IPS DF 4.7 (cell line): ENCODE results near the gene C16orf74.

Experiments
- DNase-seq: peaks from one replicate; pipeline ENCODE4 v3.0.0-alpha.2; 2013; ENCODE audit warnings: low spot score; ENCODE audit errors: extremely low read depth

C16orf74 gene

DNA sequence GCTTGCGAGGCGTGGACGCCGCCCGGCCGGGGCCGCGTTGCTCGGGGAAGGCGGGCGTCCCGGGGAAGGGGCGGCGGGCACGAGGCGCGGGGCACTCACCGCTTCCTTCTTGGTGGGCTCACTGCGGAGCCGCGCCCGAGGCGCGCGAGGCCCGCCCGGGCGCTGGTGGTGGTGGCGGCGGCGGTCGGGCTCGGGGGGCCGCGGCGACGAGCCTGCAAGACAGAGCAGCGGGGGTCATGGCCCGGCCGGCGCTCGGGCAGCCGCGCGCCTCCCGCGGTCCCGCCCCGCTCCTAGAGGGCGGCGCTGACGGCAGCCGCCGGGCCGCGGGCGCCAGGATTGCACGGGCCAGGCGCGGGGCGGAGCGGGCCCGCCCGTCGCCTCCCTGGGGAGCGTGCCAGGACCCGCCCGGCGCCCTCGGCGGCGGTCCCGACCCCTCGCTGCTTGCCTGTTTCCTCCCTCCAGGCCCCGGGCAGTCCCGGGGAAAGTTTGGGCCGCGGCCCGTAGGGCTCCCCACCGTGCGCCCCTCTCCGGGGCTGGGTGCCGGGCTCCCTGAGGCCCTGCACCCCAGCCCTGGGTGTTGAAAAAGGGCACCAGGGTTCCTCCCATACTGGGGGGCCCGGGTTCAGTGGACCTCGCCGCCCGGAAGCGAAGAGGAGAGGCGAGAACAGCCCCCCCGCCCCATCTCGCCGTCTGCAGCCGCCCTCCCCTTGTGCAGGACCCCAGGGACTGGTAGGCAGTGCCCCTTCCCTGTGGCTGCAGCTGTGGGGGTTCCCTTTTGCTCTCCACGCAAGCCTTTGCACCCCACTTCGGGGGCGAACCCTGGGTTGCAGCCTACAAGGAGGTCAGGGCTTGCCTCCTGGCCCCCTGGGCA lies at the start of gene C16orf74:
Gene C16orf74, minus strand, starts transcription at position 270 of the 871 bp plus-strand sequence. CDS start 15,879 bp downstream, outside the sequence.
- no peak for DNase-seq

DNA sequence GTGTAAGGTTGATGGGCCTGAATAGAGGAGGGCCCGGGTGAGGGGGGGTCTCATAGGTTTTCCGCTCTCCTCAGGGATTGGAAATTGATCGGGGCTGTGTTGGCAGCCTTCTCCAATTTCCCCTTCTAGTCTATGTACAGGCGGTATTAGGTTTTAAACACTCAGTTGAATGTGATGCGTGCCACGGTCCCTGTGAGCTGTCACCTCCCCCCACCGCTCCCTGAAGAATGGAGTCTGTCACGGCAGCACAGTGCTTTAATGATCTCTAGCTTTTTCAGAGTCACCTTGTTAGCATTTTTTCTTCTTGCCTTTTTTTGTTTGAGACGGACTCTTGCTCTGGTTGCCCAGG lies 49.4 kb upstream of the C16orf74 start:
- no peak for DNase-seq

DNA sequence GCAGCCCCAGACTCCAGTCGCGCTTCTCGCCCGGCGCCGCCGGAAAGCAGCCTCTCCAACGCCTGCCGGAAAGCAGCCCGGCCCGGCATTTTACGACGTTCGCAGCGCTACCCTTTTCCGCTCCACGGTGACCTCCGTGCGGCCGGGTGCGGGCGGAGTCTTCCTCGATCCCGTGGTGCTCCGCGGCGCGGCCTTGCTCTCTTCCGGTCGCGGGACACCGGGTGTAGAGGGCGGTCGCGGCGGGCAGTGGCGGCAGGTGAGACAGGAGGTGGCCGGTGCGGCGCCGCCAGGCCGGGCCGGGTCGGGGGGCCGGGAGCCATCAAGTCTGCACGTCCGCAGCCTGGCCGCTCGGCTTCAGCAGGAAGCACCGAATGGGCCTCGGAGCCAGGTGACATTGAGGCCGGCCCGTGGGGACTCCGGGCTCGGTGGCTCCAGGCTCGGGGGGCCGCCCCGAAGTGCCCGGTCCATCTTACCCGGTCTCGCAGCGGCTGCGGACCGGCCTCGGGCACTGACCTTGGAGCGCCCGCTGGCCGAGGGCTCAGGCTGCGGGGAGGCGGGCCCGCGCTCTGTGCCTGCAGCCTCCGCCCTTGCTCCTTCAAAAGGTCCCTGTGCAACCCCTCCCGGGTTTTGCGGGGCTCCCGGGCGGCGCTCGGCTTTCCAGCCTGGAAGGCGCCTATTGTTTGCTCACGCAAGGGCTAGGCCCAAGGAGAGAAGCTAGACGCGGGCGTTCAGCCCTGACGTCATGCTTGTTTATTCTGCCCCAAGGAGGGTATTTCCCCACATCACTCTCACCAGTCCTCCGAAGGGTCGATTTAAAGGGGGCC lies 48.8 kb upstream of the C16orf74 start, which contains the start of the genes COX4I1 and EMC8:
Gene COX4I1, plus strand, starts transcription at position 199 of the 824 bp plus-strand sequence. CDS start 1,511 bp downstream, outside the sequence.
Gene EMC8, minus strand, starts transcription at position 48 of the 824 bp plus-strand sequence. CDS start 249 bp downstream, outside the sequence.
- peak; percentile 51 for DNase-seq

DNA sequence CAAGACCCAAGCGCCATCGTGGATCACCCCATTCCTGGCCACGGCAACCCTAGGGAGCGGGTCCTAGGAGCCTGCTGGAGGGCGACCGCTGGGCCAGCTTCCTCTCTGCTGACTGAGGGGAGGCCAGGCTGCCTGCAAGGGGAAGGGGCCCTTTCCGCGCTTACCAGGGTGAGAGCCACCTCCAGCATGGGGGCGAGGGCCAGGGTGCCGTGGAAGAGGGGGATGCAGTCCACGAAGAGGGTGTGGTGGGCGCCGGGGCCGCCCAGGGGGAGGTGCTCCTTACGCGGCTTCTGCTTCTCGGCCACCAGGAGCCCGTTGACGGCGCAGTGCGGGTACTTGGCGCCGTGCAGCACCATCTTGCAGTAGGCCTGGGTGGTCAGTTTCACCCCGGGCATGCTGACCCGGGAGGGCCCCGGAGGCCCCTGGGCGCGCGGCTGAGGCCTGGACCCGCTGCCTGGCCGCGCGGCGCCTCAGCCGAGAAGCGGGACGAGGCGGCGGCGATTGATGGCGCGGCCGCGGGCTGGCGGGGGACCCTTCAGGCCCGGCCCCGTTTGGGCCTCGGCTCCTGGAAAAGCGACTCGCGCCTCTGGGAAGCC lies 48.1 kb upstream of the C16orf74 start:
- no peak for DNase-seq

DNA sequence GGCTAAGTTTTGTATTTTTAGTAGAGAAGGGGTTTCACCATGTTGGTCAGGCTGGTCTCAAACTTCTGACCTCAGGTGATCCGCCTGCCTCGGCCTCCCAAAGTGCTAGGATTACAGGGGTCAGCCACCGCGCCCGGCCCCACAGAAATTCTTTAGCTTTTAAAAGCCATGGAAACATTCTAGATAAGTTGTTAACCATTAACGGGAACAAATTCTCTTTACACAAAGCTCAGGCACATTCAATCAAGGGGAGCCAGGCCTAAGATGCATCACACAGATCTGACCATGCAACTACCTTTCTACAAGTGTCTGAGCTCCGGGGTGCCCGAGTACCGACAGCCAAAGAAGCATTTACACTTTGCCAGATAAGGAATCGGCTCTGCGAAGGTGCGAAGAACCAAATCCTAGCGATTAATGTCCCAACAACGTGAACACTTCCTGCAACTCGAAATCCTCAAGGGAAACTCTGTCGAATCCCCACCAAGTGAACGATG lies 47.4 kb upstream of the C16orf74 start:
- DNase-seq: no peak

DNA sequence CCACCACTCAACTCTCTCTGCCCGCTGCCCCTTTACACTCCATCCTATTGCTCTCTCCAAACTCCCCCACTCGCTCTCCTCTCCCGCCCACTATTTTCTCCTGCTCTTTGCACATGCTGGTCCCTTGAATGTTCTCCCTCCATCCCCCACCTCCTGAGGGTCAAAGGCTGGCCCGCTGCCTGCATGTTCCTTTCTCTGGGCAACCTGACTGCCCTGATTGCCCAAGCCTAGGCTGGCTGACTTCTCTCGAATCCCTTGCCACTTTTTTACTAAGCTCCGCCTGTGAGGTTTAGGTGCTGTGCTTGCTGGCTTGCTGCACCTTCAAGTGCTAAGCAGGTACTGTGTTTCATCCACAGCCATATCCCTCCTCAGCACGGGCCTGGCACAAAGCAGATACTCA lies 45.7 kb upstream of the C16orf74 start:
- DNase-seq: no peak

DNA sequence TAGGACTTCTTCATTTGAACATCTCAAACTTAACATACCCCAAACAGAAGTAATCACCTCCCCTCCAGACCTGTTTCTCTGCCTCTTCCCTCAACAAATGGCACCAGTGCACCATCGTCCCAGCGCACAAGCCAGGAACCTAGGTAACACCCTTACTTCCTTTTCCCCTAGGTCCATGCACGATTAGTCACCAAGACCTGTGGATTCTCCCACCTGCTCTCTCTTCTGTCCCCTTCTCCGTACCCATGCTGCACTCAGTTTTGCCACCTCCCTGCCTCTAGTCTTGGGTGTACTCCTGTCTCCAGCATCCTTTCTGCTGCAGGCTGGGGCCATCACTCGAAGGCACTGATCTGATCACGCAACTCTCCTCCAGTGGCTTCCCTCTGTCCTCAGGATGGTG lies 45.3 kb upstream of the C16orf74 start:
- no peak for DNase-seq

DNA sequence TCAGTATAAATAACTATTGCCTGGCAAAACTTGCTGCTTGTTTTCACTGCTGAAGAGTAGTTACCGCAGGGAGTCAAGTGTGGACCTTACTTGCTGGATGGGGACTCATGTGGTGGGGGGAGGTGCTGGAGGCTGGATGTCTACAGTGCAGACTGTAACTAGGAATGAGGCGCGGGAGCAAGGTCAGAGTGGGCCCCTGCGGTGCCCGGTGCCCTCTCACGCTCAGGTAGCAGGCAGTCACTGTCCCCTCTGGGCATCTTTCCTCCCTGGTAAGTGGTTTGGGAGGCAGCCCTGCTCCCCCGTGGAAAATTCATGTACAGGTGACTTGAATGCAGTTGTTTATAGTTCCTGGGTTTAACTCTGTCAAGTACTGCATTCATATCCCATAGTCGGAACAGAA lies 43.8 kb upstream of the C16orf74 start:
- no peak for DNase-seq

DNA sequence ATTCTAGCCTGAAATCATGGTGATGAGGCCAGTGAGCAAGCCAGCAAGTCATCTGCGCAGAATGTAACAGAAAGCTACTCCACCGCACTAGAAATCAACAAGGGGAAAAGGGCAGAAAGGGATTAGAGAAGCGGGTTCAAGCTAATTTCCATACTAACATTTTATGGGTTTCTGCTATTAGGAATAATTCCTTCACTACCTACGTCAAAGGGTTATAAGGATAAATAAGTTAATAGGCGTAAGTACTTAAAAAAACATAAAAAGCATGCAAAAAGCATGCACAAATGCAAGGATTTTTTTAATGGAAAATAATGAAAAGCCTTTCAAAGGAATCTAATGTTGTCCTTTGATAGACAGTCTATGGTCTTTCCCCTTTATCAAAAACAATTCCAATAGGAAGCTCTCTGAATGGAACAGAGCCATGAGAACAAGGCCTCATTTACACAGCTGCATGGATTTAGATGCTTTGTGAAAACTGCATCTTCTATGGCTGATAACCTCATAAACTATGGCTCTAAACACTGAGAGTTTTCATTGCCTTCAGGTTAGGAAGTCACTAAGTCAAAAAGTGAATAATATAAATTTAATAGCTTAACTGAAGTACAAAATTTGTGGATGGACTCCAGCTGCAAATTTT lies 42.9 kb upstream of the C16orf74 start:
- DNase-seq: no peak

DNA sequence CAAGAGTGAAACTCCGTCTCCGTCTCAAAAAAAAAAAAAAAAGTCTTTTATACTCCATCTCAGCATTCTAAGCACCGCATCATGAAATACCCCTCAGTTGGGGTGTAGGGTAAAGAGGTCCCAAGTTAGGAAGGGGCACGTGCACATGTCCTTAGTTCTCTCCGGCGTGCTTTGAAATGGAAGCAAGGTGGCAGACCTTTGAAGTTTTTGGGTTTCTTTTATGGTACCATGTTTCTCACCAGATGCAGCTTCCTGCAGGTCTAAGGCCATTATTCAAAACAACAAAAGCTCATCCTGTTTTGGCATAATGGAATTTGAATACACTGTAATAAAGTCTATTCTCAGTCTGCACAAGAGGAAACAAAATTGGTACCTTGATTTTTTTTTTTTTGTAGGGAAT lies 38.9 kb upstream of the C16orf74 start:
- no peak for DNase-seq

DNA sequence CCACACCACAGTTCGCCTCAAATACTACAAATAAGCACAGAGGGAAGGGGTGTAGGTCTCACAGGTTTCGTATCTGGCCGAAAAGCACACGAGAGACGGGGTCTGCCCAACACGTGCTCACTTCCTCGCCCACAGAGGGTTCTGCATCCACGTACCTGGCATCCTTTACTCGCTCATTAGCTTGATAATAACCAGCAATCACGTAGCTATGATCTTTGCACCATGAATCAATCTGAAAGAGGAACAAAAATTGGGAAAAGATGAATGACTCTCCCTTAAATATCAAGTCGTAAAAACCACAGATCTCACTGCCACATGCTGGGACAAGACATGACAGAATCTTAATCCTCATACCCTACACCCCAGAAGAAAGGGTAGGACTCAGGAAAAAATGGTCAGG lies 37.9 kb upstream of the C16orf74 start:
- DNase-seq: no peak

DNA sequence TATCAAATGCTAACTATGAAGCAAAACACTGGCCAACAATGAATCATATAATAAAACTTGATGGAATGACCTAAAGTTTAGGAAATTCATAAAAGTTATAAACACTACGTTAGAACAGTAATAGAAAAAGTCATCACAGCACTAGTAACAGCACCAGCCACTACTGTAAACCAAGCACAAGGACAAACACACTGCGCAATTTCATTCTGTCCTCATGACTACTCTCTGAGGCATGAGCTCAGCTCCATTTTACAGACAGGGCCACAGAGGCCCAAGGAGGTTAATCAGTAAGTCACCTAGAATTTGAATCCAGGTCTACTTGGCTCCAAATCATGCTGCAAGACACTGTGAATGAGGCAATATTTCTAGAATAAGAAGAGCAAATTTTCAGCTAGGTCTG lies 35.0 kb upstream of the C16orf74 start:
- DNase-seq: no peak

DNA sequence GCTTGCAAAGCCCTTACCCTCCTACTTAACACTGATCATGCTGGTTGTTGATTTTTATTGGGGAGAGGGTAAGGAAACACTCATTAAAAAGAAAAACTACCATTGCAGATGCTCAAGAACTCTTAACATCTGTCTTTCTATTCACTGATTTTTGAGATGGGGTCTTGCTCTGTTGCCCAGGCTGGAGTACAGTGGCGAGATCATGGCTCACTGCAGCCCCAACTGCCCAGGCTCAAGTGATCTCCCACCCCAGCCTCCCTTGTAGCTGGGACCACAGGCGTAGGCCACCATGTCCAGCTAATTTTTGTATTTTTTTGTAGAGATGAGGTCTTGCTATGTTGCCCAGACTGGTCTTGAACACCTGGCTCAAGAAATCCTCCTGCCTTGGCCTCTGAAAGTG lies 33.9 kb upstream of the C16orf74 start:
- no peak for DNase-seq

DNA sequence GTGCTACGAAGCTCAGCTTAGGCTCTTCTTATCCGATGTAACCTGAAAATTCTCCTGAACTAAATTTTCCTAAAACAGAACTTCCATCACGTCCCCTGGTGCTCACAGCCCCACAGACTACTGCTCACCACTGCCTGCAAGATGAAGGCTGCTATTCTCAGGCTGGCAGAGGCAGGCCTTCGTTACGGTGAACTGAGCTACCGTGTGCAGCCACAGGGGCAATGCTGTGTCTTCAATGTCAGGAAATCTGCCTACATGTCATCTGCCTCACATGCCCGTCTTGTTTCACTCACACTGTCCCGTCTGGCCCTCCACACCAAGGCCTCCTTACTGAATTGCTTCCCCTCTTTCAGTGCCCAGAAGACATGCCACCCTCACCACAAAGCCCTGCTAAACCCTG lies 32.5 kb upstream of the C16orf74 start:
- DNase-seq: no peak

DNA sequence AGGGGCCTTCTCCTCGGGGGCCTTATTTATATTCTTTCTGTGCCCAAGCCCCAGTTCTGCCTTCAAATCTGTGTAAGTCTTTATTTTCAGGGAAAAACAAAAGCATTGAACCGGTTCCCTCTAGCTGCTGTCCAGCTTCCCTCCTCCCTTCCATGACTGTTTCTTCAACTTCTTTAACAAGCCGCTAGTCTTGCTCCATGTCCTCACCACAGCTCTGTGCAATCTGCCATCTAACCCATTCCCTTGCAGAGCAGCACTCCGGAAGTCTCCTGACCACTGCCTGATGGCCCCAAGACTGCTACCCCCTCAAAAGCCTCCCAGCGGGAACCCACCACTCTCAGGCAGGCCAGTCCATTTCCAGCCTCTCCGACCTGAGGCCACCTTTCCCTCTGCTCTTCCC lies 31.6 kb upstream of the C16orf74 start:
- no peak for DNase-seq

DNA sequence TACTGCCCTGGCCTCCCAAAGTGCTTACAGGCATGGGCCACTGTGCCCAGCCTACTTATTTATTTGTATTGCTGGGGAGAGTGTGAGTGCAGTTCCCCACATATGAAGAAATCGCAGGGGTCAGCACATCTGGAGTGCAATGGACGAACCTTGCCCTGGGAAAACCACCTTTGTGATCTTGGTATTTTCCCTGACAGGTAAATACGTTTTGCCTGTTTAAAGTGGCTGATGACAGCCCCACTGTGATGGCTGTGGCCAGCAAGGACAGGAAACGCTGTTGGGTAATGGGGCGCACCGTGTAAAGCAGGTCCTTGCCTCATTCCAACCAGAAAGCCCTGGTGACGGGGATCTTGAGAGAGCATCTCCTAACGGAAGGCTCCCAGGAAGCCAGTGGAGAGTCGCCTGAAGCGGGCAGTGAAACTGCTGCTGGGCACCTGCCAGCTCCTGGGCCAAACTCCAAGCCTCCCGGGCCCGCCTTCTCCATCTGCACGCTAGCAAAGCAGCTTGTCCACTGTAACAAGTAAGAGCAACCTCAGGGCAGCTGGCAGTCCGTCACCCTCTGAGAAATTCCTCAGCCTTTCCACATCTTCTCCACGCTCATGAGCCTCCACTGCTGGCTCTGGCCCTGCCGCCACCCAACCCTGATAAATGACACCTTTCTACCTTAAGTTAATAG lies 30.9 kb upstream of the C16orf74 start:
- DNase-seq: no peak

DNA sequence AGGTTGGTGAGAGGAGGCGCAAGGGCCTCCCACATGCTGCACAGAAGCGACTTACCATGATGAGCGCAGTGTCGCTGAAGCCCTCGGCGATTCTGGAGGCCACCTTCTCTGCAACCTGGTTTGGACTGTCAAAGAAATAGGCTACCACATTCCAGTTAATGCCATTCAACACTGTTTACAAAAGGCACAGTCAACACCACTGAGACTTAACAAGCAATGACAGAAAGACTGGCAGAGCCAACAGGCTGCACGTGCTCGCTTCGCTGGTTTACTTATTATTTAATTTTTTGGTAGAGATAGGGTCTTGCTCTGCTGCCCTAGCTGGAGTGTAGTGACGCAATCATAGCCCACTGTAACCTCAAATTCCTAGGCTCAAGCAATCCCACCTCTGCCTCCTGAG lies 30.3 kb upstream of the C16orf74 start:
- no peak for DNase-seq

DNA sequence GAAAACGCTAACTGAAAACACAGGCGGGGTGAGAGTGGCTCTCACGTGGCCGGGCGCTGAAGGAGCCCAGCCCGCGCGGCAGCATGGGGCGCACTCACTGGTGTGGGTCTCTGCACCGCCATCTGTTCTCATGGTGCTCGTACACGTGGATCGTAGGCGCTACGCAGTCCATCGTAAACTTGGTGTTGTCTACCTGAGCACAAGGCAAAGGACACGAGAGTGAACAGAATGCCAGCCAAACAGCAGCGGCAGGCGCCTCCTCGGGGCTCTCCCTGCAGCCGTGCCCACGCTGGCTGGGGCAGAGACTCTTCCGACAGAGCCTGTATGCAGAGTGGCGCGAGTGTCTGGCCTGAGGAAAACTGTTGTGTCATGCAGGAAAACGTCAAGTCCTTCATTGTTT lies 29.4 kb upstream of the C16orf74 start:
- DNase-seq: no peak

DNA sequence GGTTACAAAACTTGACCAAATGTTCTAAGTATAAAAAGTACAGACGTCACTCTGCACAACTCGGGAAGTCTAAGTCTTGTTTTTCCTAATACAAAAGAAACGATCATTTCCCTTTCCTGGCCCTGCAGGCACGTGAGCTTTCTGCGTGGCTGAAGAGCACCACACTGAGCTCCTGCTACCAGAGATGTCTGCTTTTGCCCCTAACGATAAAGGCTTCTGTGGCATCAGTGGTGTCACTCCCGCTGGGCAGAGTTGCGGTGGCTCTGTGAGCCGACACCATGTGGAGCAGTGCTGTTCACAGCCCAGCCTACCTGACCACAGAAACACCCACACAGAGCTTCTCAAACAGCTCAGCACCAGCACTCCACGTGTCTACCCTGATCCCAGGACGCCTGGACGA lies 28.0 kb upstream of the C16orf74 start:
- no peak for DNase-seq

DNA sequence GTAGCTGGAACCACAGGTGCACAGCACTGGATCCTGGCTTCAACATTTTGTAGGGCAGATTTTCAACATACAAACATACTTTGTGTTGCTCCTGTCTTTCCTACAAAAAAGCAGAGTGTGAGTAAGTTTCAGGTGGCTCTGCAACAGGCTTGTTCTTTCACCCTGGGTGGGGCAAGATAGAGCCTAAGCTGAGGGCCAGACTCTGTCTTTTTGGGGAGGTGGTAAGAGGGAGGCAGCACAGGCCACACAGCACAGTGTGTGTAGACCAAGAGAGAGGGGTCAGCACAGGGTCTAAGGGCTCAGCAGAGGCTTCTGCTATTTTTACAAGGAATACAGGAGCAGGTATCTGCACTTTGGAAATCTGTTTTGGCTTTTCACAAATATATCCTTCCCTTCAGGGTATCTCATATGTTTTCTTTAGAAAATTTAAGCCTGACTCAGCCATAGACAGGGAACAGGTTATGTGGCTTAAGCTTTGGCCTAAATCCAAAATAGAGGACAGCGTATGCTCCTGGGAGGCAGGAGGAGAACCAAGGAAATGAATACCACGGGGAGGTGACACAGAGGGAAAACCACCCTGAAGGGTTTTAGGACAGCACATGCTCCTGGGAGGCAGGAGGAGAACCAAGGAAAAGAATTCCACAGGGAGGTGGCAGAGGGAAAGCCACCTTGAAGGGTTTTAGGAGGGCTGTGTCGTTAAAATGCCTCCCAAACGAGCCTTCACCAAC lies 26.9 kb upstream of the C16orf74 start:
- no peak for DNase-seq
